Panc1 (cell line): ENCODE data around the gene RPN2. TPM values are rescaled to one million over a fixed set of nuclear protein-coding genes. Genes with fewer than 3 reads are reported as not detected.

Source experiments
- ATAC-seq: fragments of 200-7000 bp; cut with Tn5 transposase; 2 replicates; pipeline ENCODE4 v1.9.1; 2020; ENCODE audit warnings: mild to moderate bottlenecking, moderate library complexity
- BruUV-seq: library from RNA; stranded (reverse); fragments of 400-500 nt; replicated peaks from 2 replicates; lab custom pipeline; 2021; lab: Mats Ljungman, UMichigan
- CTCF ChIA-PET: fragments of 300-600 bp; sonication (Branson Sonifier 250); formaldehyde crosslinking; loops from one replicate; lab custom pipeline; 2022; ENCODE audit warnings: antibody characterized with exemption; lab: Charles Lee
- POLR2A ChIA-PET: fragments of 300-600 bp; sonication (Branson Sonifier 250); formaldehyde crosslinking; loops from one replicate; lab custom pipeline; 2022; ENCODE audit warnings: antibody characterized with exemption; lab: Charles Lee
- DNase-seq: peaks from one replicate; pipeline ENCODE4 v3.0.0-alpha.2; 2010; ENCODE audit warnings: low read depth, low spot score
- H3K27ac ChIP-seq: 2 replicates; pipeline ENCODE4 v1.5.1; 2011; ENCODE audit warnings: mild to moderate bottlenecking, low read length, inconsistent platforms
- H3K27me3 ChIP-seq: fragments of 200-500 bp; sonication (Bioruptor generic); 2 replicates; pipeline ENCODE4 v1.6.0; 2014; ENCODE audit warnings: low read length, inconsistent platforms; ENCODE audit not compliant: control insufficient read depth, insufficient read depth
- H3K36me3 ChIP-seq: fragments of 200-500 bp; sonication (Bioruptor generic); 2 replicates; pipeline ENCODE4 v1.5.1; 2014; ENCODE audit warnings: inconsistent platforms, mild to moderate bottlenecking, low read length, moderate library complexity; ENCODE audit not compliant: control insufficient read depth, insufficient read depth
- H3K4me1 ChIP-seq: 2 replicates; pipeline ENCODE4 v1.5.1; 2011; ENCODE audit warnings: inconsistent platforms, mild to moderate bottlenecking, low read length, moderate library complexity; ENCODE audit not compliant: control insufficient read depth, insufficient read depth
- H3K4me3 ChIP-seq, 2 experiments: 2 replicates each; pipeline ENCODE4 v1.5.1; 2011 to 2012; ENCODE audit warnings: low read depth in 2 of 2, low read length in 2 of 2, mild to moderate bottlenecking in 2 of 2, inconsistent platforms in 1 of 2, moderate library complexity in 1 of 2
- H3K9me3 ChIP-seq: fragments of 200-500 bp; sonication (Bioruptor generic); 2 replicates; pipeline ENCODE4 v1.5.1; 2014; ENCODE audit warnings: low read depth, mild to moderate bottlenecking, inconsistent platforms, low read length, moderate library complexity; ENCODE audit not compliant: control insufficient read depth, insufficient read depth
- POLR2AphosphoS5 ChIP-seq: IDR thresholded peaks from 2 replicates; pipeline ENCODE4 v1.6.1; 2012; ENCODE audit warnings: mild to moderate bottlenecking, low read depth, low read length, moderate library complexity
- SIN3A ChIP-seq: IDR thresholded peaks from 2 replicates; pipeline ENCODE4 v1.6.1; 2012; ENCODE audit warnings: low read depth, mild to moderate bottlenecking, low read length, moderate library complexity, borderline replicate concordance; ENCODE audit not compliant: insufficient read depth
- TCF7L2 ChIP-seq: IDR thresholded peaks from 2 replicates; pipeline ENCODE4 v1.6.1; 2011; ENCODE audit warnings: mild to moderate bottlenecking, low read depth, low read length, inconsistent platforms
- in situ Hi-C: cut with HindIII; loops from 2 replicates; pipeline ENCODE4 v1.10.0; 2016; ENCODE audit warnings: low sequenced_read_pairs, low pct_unique_long_range_greater_than_20kb
- intact Hi-C: fragments of 100-400 bp; cut with micrococcal nuclease; formaldehyde crosslinking; loops from one replicate; pipeline ENCODE4 v1.10.0; 2022; ENCODE audit not compliant: unreplicated experiment
- total RNA-seq: library from RNA; stranded (reverse); gene quantifications from one replicate; pipeline ENCODE4 v1.2.1, GENCODE V29; 2021; ENCODE audit not compliant: unreplicated experiment
- TF ChIP-seq, protein P1 (sequence below): fragments of 450-650 bp; IDR thresholded peaks from 2 replicates; pipeline ENCODE4 v1.5.1; 2017; ENCODE audit warnings: mild to moderate bottlenecking
- TF ChIP-seq, protein P2 (sequence below), 2 experiments: IDR thresholded peaks; 2 replicates each; pipeline ENCODE4 v1.6.1; 2011 to 2012; ENCODE audit warnings: low read depth in 2 of 2, control low read depth in 1 of 2, low read length in 1 of 2, mild to moderate bottlenecking in 1 of 2, moderate library complexity in 1 of 2; ENCODE audit not compliant: insufficient read depth in 1 of 2

The RPN2 gene
- total RNA-seq, 1 experiment from 2014 or later: 250 TPM

DNA sequence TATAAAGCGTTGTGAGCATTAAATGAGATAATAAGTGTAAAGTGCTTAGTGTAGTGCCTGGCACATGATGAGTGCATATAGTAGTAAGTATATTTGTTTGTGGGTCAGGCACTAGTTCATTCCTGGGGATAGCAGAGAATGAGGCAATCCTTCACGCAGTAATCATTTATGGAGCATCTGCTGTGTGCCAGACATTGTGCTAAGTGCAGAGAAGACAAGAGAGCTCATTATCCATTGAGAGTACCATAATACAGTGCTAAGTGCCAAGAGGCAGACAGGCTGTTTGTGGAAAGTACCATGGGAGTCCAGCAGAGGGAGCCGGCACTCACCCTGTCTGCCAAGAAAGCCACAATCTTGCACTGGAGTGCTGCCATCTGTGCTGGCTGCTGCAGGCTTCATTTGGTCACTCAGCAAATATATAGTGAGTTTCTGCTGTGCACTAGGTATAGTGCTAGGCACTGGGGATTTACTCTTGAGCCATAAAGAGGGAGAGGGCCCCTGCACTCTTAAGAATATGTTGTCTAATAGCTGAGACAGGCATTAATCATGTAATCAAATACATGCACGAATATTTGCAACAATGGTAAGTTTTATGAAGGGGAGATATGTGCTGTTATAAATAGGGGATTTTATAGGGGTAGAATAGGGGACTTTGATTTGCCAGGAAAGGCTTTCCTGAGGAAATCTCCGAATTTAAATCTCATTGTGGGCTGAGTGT lies 13.2 kb downstream of the RPN2 start:
- Histone ChIP-seq H3K27me3 (no peaks in the 10 kb centered on the region), H3K36me3 (peaks cover 6% of the 10 kb centered on the region), H3K9me3 (no peaks in the 10 kb centered on the region), H3K4me3 (no peak overlapping the region), H3K27ac (no peak overlapping the region), H3K4me1 (no peaks in the 10 kb centered on the region; the same call in 1 of the 2 replicates)
- TF ChIP-seq, protein P1, sequence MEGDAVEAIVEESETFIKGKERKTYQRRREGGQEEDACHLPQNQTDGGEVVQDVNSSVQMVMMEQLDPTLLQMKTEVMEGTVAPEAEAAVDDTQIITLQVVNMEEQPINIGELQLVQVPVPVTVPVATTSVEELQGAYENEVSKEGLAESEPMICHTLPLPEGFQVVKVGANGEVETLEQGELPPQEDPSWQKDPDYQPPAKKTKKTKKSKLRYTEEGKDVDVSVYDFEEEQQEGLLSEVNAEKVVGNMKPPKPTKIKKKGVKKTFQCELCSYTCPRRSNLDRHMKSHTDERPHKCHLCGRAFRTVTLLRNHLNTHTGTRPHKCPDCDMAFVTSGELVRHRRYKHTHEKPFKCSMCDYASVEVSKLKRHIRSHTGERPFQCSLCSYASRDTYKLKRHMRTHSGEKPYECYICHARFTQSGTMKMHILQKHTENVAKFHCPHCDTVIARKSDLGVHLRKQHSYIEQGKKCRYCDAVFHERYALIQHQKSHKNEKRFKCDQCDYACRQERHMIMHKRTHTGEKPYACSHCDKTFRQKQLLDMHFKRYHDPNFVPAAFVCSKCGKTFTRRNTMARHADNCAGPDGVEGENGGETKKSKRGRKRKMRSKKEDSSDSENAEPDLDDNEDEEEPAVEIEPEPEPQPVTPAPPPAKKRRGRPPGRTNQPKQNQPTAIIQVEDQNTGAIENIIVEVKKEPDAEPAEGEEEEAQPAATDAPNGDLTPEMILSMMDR: peak; percentile 95
- TF ChIP-seq, protein P2, sequence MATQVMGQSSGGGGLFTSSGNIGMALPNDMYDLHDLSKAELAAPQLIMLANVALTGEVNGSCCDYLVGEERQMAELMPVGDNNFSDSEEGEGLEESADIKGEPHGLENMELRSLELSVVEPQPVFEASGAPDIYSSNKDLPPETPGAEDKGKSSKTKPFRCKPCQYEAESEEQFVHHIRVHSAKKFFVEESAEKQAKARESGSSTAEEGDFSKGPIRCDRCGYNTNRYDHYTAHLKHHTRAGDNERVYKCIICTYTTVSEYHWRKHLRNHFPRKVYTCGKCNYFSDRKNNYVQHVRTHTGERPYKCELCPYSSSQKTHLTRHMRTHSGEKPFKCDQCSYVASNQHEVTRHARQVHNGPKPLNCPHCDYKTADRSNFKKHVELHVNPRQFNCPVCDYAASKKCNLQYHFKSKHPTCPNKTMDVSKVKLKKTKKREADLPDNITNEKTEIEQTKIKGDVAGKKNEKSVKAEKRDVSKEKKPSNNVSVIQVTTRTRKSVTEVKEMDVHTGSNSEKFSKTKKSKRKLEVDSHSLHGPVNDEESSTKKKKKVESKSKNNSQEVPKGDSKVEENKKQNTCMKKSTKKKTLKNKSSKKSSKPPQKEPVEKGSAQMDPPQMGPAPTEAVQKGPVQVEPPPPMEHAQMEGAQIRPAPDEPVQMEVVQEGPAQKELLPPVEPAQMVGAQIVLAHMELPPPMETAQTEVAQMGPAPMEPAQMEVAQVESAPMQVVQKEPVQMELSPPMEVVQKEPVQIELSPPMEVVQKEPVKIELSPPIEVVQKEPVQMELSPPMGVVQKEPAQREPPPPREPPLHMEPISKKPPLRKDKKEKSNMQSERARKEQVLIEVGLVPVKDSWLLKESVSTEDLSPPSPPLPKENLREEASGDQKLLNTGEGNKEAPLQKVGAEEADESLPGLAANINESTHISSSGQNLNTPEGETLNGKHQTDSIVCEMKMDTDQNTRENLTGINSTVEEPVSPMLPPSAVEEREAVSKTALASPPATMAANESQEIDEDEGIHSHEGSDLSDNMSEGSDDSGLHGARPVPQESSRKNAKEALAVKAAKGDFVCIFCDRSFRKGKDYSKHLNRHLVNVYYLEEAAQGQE (IDR thresholded peaks at IDR 0.05; ENCODE audit: insufficient read depth in 1 of 2, low read depth in 2 of 2, low read length in 1 of 2): no peak
- TF ChIP-seq TCF7L2 (no peak), POLR2AphosphoS5 (no peak)
- POLR2A ChIA-PET: no interaction called here
- DNase-seq: peak; percentile 61
- CTCF ChIA-PET: interaction anchor here (0.5 to 1.6 kb wide), 5 partner anchors 9 to 534 kb away, joined by 3 to 11 read pairs (median 4); partner anchors contain the start of genes MROH8 and RPN2
- peak; percentile 91 for ATAC-seq
- in situ Hi-C loops: no loop called here
- no TSS peak for BruUV-seq
- intact Hi-C loops: no loop called here

DNA sequence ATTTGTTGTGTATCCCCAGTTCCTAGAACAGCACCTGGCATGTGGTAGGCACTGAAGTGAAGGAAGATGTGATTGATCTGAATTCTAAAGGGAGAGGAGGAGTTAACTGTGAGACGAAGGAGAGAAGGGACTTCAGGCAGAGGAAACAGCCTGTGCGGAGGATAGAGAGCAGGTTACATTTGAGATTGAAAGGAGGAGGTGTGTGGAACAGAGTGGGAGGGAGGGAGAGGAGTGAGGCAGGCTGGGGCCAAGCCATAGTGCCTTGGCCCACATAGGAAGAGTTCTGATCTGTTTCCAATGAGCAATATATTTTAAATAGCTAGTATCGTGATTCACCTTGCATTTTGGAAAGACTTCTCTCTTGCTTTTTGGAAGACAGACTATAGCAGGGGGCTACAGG lies 14.1 kb downstream of the RPN2 start:
- no peak overlapping the region for H3K27ac ChIP-seq
- H3K4me3 ChIP-seq: no peak overlapping the region
- ATAC-seq (no peak), DNase-seq (no peak)
- no peak for TF ChIP-seq POLR2AphosphoS5
- no peak for TF ChIP-seq SIN3A
- no peak for TF ChIP-seq TCF7L2
- TF ChIP-seq, protein P2 (IDR thresholded peaks at IDR 0.05; ENCODE audit: insufficient read depth in 1 of 2, low read depth in 2 of 2, low read length in 1 of 2): no peak
- TF ChIP-seq, protein P1: no peak
- in situ Hi-C loops: no loop called here
- no TSS peak for BruUV-seq
- peaks cover 9% of the 10 kb centered on the region for H3K36me3 ChIP-seq
- POLR2A ChIA-PET: no interaction called here
- CTCF ChIA-PET: interaction anchor here (0.6 kb wide), 1 partner anchor 785 kb away, joined by 3 read pairs; no protein-coding TSS in a partner anchor
- no peaks in the 10 kb centered on the region; the same call in 1 of the 2 replicates for H3K4me1 ChIP-seq
- no peaks in the 10 kb centered on the region for H3K27me3 ChIP-seq
- intact Hi-C loops: no loop called here
- no peaks in the 10 kb centered on the region for H3K9me3 ChIP-seq
